HG02588 (cell line): ENCODE measurements around the gene SLC9C2.
"Not testable (repeated sequence)": the region's sequence is repeated elsewhere in the genome, so short reads cannot be mapped to it uniquely, and the experiment has no call there.

ENCODE experiments used
- ATAC-seq: cut with Tn5 transposase; IDR thresholded peaks from one replicate; pipeline ENCODE4 v1.9.1; 2021; ENCODE audit warnings: mild to moderate bottlenecking, moderate library complexity; ENCODE audit not compliant: unreplicated experiment

The SLC9C2 gene

DNA sequence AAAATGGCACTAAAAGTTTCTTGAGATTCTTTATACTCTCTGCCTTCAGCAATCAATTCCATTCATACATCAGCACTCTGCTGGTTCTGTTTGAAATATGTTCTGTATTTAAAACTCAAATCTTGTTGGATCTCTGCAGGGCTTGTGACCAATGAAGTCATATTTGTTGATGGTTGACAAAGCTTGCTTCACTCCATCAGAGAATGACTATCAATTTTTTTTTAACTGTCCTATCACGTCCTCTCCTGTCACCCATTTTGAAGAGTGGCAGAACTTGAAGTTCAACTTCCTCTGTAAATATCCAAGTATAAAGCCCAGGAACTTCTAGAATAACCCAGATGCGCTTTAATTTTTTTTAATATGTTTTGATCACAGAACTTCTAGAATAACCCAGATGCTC is 114.9 kb downstream of the SLC9C2 start:
- no peak for ATAC-seq

DNA sequence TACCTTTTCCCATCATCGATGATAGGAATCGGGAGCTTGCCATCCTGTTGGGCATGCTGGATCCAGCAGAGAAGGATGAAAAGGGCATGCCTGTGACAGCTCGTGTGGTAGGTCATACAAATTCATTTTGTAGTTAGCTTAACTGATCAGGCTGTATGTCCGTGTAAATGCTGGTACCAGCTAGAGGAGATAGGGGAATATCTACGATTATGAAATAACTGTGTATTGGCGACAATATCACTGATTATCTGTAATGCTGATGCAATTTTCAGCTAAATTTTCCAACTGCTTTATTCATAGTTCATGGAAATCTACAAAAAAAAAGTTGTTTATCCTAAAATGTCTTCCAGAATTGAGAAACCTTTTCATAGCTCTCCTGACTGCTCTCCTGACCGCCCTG is 117.5 kb downstream of the SLC9C2 start:
- no peak for ATAC-seq

DNA sequence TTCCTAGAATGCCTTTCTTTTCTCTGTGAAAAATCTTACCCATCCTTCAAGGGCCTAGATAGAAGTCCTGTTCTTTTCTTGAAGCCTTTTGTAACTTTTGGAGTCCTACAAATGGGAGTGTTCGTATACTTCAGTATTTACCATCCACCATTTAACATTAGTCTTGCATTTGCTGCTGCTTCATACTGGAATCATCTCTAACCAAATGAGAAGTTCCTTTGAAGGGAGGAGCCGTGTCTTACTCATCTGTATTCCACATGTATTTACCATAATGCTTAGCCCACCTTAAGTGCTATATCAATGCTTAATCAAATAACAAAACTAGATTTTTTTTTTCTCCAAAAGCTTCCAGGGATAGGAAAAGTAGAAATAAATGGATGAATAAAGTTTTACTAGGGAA is 118.6 kb downstream of the SLC9C2 start:
- no peak for ATAC-seq

DNA sequence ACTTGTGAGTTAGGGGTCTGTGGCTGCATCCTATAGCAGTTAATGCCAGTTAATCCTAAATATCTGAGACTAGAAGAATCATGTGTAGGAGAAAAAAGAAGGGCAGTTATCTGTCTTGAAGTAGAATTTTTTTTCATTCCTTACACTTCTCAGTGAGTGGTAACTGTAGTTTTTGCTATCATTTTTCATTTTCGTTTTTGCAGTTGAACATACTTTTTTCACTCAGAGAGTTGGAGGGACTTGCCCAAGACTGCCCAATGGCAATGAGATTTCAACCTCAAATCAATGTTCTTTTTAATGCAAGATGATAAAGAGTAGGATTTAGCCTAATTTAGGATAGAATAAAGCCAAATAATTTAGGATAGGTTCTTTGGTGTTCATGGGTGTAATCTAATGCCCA is 120.2 kb downstream of the SLC9C2 start:
- no peak for ATAC-seq

DNA sequence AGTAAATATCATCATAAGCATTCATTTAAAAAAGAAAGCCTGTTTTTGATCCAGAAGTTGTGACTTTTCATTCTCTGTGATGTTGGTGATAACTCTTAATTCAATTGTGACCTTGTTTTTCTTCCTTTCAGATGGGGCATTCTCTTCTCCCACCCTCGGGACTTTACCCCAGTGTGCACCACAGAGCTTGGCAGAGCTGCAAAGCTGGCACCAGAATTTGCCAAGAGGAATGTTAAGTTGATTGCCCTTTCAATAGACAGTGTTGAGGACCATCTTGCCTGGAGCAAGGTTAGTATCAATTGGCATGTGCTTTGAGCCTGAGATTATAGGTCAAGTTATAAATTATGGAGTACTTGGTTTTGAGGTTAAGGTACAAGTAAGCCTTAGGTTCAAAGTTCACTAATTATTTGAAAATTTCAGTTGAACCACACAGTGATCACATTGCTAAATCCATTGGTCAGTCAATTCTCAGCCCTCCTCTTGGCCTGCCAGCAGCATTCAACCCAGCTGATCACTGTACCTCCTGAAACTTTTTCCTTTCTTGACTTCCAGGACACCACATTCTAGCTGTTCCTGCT is 121.6 kb downstream of the SLC9C2 start:
- no peak for ATAC-seq

DNA sequence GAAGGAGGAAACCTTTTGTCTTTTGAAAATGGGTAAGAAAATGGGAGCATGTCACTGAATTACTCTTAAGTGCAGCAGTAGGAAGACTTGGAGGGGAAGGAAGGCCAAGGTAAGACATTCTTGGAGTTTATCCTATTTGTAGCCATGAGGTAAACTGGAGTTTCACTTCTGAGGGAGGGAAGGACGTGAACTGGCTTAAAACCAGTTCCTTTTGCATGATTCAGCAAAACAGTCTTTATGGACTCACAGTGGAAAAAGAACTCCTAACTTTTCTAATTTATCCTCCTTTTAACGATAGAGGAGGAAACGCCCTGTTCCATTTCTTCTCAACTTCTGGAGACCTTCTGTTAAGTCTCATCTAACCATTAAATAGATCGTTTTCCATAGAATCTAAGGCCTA is 123.2 kb downstream of the SLC9C2 start:
- no peak for ATAC-seq

DNA sequence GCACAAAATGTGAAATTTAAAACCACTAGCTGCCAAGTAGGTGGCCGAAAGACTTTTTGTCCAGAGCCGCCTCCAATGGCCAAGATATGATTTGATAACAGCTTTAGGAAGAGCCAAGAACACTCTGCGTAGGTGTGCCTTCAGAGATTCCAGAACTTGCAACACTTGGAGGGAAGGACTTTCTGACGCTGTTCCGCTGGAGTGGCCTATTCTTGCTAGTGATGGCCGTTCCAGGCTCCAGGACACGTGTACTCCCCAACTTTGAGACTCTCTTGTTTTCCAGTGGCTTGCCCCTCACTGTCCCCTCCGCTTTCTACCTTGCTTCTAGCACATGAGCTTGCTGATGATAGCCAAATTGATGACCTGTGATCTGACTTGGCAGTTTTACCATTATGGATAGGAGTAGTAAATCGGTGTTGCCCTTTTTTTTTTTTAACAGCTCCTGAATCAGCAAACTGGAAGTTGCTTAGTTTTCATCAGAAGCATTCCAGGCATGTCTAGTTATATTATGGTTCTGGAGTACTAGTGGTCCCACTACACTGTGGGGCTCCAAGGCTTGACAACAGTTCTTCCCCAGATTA is 124.7 kb downstream of the SLC9C2 start:
- ATAC-seq = no peak

DNA sequence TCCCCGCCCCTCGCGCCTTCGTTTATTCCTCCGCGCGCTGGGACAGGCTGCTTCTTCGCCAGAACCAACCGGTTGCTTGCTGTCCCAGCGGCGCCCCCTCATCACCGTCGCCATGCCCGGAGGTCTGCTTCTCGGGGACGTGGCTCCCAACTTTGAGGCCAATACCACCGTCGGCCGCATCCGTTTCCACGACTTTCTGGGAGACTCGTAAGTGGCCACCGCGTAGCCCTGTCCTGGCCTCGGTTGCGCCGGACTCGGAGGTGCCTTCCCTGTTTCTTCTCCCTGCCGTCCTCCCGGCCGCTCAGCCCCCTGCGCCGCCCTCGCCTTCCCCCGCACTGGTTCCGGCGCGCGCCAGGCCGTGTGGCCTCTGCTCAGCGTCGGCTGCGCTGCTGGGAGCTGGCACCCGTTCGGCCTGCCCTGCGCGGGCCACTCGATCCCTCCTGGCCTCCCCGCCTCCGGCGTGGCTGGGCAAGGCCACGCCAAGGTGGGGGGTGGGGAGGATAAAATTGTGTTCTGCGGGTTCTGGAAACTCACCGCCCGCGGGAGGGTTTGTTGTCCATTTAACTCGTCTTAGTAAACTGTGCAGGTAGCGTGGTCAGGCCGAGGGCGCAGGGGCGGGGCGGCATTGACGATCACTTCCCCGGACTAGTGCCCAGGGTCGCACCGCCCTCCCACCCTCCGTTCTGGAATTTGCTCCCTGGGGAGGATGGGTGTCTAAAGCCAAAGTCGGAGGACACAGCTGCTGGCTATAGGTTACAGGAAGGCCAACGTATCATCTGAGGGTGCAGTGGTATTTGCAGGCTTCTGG is 125.4 kb downstream of the SLC9C2 start, which contains the start of gene PRDX6:
Gene PRDX6 (plus strand): TSS at position 50 of the 808 bp plus-strand sequence. CDS start 63 bp downstream, at position 113.
- ATAC-seq = peak; percentile 51

DNA sequence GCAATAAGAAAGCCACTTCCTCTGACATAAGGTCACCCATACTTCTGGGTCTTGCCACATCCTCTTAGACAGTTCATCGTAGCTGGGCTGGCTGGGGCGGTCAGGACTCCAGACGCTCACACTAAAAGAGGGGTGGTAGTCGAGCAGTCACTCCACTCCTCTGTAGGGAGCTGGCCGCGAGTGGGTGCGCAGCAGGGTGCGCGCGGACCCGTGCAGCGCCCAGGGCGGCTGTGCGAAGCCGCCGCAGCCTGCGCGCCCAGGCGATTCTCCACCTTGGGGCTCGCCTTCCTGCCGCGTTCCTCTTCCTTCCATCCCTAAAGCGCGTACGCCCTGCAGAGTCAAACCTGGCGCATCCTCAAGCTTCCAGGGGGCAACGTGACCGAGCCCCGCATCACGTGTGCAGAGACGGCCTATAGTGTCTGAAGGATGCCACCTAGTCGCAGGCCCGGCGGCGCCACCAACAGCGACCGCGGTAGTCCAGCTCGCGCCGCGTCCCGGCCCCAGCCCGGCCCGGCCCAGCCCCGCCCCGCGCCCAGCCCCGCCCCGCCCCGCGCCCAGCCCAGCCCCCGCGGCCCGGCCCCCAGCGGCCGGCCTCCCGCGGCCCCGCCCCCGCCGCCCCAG is 126.1 kb downstream of the SLC9C2 start:
- peak; percentile 97 for ATAC-seq

DNA sequence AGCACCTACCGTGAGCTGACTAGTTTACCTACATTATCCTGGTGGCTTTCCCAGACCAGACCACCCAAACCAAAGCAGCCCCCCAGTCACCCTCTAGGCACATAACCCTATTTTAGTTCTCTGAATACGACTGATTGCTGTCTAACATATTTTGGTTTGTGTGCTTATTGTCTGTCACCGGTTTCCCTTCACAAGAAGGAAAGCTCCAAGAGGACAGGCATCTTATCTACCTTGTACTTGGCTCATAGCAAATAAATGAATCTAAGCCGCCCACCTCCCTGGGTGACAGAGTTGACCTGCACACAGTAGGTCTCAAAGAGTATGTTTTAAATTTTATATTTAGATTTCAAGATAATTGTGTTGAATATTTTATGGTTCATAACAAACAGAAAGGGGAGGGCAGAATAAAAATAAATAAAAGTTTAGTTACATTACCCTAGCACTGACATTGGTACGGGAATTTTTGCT is 126.6 kb downstream of the SLC9C2 start:
- no peak for ATAC-seq

DNA sequence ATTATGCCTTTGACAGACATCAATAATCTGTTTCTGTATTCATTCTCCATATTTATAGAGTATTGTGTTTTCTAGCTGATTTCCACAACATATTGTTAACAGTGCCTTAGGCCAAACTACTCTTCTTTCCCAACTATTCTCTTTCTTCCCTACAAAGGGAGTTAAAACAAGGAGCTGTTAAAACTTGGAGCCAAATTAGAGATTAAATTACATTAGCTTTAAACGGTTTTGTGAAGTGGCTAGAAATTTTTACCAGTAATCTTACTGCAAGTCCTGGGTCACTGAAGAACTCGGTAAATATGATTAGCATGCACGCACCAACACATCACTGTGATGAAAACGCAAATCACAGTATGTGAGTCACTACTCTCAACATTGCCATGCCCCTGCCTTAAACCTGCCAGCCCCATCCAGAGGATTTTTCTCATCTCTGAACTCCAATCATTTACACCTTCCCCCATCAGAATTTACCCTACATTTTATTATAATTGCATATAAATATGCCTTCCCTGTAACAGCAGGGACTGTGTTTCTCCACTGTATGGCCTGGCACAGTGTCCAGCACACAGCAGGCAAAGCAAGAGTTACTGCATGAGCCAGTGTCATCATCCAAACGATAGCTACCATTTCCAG is 127.2 kb downstream of the SLC9C2 start:
- ATAC-seq = no peak

DNA sequence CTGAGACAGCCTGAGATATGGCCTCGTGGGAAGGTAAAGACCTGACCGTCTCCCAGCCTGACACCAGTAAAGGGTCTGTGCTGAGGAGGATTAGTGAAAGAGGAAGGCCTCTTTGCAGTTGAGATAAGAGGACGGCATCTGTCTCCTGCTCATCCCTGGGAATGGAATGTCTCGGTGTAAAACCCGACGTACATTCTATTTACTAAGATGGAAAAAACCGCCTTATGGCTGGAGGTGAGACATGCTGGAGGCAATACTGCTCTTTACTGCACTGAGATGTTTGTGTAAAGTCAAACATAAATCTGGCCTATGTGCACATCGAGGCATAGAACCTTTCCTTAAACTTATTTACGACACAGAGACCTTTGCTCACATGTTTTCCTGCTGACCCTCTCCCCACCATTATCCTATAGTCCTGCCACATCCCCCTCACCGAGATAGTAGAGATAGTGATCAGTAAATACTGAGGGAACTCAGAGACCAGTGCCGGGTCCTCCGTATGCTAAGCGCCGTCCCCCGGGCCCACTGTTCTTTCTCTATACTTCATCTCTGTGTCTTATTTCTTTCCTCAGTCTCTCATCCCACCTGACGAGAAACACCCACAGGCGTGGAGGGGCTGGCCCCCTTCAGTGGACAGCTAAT is 128.0 kb downstream of the SLC9C2 start:
- ATAC-seq = not testable (repeated sequence)

DNA sequence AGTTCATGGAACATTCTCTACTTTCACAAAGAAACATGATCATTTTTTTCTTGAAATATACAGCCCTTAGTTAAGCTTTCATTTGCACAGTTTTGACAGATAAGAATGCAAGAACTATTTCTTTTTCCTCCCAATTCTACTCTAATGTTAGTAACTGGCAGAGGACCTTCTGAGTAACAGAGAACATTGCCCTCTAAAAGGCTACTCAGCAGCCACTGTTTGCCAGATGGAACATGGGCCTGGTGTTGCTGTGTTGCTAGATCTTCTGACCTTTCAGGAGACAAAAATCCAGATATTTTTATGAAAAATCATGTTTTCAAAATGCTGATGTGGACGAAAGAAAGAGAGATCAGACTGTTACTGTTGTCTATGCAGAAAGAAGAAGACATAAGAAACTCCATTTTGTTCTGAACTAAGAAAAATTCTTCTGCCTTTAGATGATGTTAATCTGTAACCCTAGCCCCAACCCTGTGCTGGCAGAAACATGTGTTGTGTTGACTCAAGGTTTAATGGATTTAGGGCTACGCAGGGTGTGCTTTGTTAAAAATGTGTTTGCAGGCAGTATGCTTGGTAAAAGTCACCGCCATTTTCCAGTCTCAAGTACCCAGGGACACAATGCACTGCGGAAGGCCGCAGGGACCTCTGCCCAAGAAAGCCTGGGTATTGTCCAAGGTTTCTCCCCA is 128.6 kb downstream of the SLC9C2 start:
- no peak for ATAC-seq

DNA sequence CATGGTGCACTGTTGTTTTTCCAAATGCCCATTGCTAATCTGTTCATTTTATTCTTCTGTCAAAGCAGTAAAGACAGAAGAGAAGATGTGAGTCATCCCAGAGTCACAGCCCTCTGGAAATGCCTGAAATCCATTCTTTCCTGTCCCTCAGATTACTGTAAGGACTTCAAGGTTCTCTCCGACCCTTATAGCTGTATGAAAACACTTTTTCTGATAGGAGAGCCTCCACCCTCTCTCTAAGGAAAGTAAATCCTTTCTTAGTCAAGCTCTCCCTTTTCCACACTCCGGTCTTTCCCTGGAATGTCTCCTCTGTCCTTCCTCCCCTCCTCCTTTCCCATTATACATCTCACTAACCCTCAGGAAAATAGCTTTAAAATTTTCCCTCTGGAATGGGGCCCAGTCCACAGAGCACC is 129.3 kb downstream of the SLC9C2 start:
- ATAC-seq = no peak

DNA sequence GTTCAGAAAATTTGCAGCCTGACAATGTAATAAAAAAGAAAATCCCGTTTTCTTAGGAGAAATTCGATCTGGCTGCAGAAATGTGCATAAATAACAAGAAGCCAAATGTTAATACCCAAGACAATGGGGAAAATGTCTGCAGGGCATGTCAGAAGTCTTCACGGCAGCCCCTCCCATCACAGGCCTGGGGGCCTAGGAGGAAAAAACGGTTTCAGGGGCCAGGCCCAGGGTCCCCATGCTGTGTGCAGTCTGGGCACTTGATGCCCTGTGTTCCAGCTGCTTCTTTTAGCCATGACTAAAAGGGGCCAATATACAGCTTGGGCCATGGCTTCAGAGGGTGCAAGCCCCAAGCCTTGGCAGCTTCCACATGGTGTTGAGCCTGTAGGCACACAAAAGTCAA is 132.3 kb downstream of the SLC9C2 start:
- no peak for ATAC-seq

DNA sequence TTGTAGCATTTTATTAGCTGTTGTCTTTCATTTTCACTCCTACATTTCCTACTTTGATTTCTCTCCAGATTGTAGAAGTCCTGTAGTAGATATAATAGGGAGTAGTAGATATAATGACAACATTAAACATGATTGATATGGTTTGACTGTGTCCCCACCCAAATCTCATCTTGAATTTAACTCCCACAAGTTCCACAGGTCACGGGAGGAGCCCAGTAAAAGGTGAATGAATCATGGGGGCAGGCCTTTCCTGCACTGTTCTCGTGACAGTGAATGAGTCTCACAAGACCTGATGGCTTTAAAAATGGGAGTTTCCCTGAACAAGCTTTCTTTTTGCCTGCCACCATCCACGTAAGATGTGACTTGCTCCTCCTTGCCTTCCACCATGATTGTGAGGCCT is 133.2 kb downstream of the SLC9C2 start:
- ATAC-seq = no peak

DNA sequence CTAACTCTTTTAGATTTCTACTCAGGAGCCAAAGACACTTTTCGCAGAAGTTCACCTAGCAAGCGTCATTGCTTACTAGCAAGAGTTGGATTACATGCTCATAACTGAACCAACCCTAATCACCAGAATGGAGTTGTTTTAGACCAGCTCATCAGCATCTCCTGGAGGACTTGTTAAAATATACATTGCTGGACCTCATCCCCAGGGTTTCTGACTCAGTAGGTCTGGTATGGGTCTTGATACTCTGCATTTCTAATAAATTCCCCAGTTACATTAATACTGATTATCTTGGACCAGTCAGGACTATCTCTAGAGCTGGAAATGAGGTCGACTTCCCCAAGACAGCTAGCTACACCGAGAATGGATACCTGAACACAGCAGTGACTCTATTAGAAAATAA is 135.4 kb downstream of the SLC9C2 start:
- ATAC-seq = no peak

DNA sequence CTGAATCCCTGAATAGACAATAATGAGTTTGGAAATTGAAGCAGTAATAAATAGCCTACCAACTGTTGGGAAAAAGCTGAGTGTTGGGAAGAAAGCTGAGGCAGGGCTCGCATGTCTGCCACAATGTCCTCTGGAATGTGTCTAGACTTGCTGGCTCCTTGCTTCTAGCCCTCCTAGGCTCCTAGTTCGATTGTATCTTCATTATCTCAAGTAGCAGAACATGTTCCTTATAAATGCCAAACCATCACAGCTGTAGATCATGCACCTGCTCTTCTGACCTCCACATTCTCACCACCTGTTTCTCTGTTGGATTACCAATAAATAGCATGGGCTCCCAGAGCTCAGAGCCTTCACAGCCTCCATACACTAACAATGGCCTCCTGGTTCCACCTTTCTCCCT is 138.7 kb downstream of the SLC9C2 start:
- ATAC-seq = not testable (repeated sequence)

DNA sequence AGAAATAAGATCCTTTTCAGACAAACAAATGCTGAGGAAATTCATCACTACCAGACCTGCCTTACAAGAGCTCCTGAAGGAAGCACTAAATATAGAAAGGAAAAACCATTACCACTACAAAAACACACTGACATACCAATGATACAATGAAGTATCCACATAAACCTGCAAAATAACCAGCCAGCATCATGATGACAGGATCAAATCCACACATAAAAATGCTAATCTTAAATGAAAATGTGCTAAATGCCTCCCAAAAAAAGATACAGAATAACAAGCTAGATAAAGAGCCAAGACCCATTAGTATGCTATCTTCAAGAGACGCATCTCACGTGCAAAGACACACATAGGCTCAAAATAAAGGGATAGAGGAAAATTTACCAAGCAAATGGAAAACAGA is 140.2 kb downstream of the SLC9C2 start:
- not testable (repeated sequence) for ATAC-seq

DNA sequence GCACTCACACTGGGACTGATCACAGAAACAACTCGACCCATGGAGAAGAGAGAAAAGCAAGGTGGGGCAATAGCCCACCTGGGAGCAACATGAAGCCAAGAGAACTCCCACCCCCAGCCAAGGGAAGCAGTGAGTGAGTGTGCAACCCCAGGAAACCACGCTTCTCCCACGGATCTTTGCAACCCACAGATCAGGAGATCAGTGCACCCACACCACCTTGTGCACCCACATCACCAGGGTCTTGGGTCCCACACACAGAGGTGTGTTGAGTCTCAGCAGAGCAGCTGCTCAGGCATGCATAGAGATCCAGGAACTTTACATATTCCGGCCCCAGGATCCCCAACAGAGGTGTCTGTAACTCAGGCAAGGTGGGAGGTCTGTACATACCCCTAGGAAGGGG is 143.0 kb downstream of the SLC9C2 start:
- no peak for ATAC-seq
